C4-2B (cell line): ENCODE results near the gene NHSL2.

ENCODE experiments used
- CTCF ChIP-seq: fragments of 450-650 bp; conservative IDR thresholded peaks from 2 replicates; pipeline ENCODE4 v1.5.1; 2017; ENCODE audit warnings: mild to moderate bottlenecking
- ZFX ChIP-seq: fragments of 450-650 bp; IDR thresholded peaks from 2 replicates; pipeline ENCODE4 v1.6.1; 2017

- TF ChIP-seq CTCF (no peak), ZFX (no peak)
These were observed 173.5 kb downstream of the NHSL2 start for GRCh38 chrX:72084114-72084513.
